22Rv1 (cell line): ENCODE results near the gene FBXO44.

Experiments
- CTCF ChIP-seq: fragments of 450-650 bp; IDR thresholded peaks from 2 replicates; pipeline ENCODE4 v1.5.1; 2017; ENCODE audit warnings: mild to moderate bottlenecking
- ZFX ChIP-seq: fragments of 450-650 bp; IDR thresholded peaks from 2 replicates; pipeline ENCODE4 v1.6.1; 2017; ENCODE audit warnings: antibody characterized with exemption, borderline replicate concordance

- TF ChIP-seq CTCF (no peak), ZFX (no peak)
Observed at GRCh38 chr1:11634365-11635192, 20.1 kb upstream of the FBXO44 start.
